ENCODE measurements around the gene RNF214. TPM values are rescaled to one million over a fixed set of nuclear protein-coding genes. Genes with fewer than 3 reads are reported as not detected.

RNF214 gene
- total and polyA plus RNA-seq, 2 of the 4 experiments (the other 2 are of a cell fraction): 7.9 to 14.8 TPM

DNA sequence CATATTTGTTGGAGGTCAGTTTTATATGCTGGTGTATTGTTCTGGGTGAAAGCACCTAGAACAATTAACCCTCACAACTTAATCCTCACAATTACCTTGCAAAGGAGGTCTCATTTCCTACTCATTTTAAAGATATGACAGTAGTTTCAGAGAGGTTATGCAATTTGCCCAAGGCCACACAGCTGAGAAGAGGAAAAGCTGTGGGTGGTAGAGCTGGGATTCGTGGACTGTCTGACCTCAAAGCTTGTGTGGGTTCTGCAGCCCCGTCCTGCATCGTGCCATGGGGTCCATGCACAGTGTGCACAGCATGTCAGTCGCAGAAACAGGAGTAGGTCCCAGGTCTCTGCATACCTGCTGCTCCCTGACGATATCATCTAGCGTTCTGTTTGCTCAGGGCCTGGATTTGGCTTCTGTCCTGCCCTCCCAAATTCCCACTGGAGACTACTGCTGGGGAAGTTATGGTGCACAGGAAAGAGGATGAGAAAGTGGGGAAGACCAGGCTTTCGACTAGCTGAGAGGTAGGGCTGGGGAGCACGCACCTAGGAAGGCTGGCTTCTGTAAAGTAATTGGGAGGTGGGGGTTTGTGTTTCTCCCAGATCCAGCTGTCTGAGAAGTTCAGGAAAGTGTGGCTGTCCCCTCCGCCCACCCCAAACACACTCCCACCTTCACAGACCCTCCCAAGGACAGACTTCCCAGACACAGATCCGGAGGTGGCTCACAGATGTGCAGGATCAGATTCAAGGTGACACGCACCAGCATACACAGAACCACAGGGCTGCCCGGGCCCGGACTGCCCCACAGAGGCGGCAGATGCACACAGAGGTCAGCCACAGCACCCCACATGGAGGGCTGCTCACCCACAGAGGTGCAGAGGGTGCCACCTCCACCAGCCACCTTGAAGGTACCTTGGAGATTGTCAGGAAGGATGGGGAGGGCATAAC is 81.6 kb downstream of the RNF214 start:
- Histone ChIP-seq H3K9me3 (ENCODE audit: control insufficient read depth, insufficient read depth, low read length) (no peaks in the 10 kb centered on the region), H3K14ac (replicated peaks; ENCODE audit: low read depth, low read length) (peak overlapping the region; percentile 68), H2AFZ (replicated peaks; ENCODE audit: low read length, poor library complexity) (peak overlapping the region; percentile 91), H3K56ac (ENCODE audit: extremely low read depth, insufficient read depth, low read length) (0 out of 2 replicates have a peak overlapping the region, but pooled peaks have one; percentile 12), H2BK15ac (ENCODE audit: low read depth, low read length) (no peak overlapping the region; the same call in 2 of the 3 replicates), H4K91ac (ENCODE audit: insufficient read depth, low read depth, low read length) (0 out of 2 replicates have a peak overlapping the region, but pooled peaks have one; percentile 40), H3K79me1 (ENCODE audit: low read depth in 1 of 2, low read length in 2 of 2) (peaks cover 29 to 53% of the 10 kb centered on the region in 2 experiments), H3K27ac (ENCODE audit: insufficient read depth, low read length) (no peak overlapping the region), H3K9ac (ENCODE audit: low read depth, low read length) (peak overlapping the region; percentile 65), H3K4ac (ENCODE audit: low read depth, low read length) (peak overlapping the region; percentile 69), H3K4me3 (ENCODE audit: insufficient read depth, low read depth, low read length) (peak overlapping the region; percentile 56), H2AK5ac (ENCODE audit: low read depth, low read length) (peak overlapping the region; percentile 87), H3K27me3 (ENCODE audit: control insufficient read depth, insufficient read depth, low read length) (no peaks in the 10 kb centered on the region), H3K4me1 (ENCODE audit: control insufficient read depth, insufficient read depth, low read length) (peaks cover 9% of the 10 kb centered on the region), H4K8ac (ENCODE audit: low read depth in 2 of 2, low read length in 2 of 2) (peak overlapping the region; percentile 42 to 49; a peak in 2 of 4 replicates), H3K23ac (ENCODE audit: low read depth, low read length) (peak overlapping the region; percentile 88), H2BK120ac (ENCODE audit: low read depth, low read length) (no peak overlapping the region; the same call in 1 of the 2 replicates), H3K36me3 (ENCODE audit: control insufficient read depth, insufficient read depth, low read length) (no peaks in the 10 kb centered on the region), H2BK20ac (ENCODE audit: low read depth, low read length) (no peak overlapping the region), H4K20me1 (ENCODE audit: insufficient read depth, low read length) (peaks cover 15% of the 10 kb centered on the region), H3K18ac (ENCODE audit: low read depth, low read length) (no peak overlapping the region), H4K5ac (ENCODE audit: low read depth, low read length) (no peak overlapping the region), H2AK9ac (replicated peaks; ENCODE audit: low read depth, low read length, poor library complexity) (peak overlapping the region; percentile 91), H3K9me1 (ENCODE audit: insufficient read depth, low read length) (peaks cover 9% of the 10 kb centered on the region; the same call in 1 of the 2 replicates), H2BK5ac (ENCODE audit: low read depth, low read length, poor library complexity, severe bottlenecking) (no peak overlapping the region), H3K4me2 (ENCODE audit: low read depth, low read length) (peak overlapping the region; percentile 99)
- BruUV-seq (replicated peaks): no TSS peak
- intact Hi-C loops (cut with micrococcal nuclease) (no loop called here), in situ Hi-C loops (cut with MboI; ENCODE audit: low sequenced_read_pairs) (no loop called here), dilution Hi-C loops (cut with HindIII; ENCODE audit: low sequenced_read_pairs, unreplicated experiment) (no loop called here)
- no peak for ATAC-seq (ENCODE audit: low read depth)
- WGBS, 2 experiments (ENCODE audit: extremely low coverage in 2 of 2, insufficient read length in 1 of 2): 83% methylated on average over 5 of the region's 14 CpGs; no CpG with 5 or more reads in 1 of the 2 experiments
- DNase-seq: no peak
- POLR2A ChIA-PET (ENCODE audit: unreplicated experiment): no interaction called here
- CTCF ChIA-PET: no interaction called here
- TF ChIP-seq MAZ (IDR thresholded peaks at IDR 0.05; ENCODE audit: borderline replicate concordance, low read depth, low read length): no peak
- TF ChIP-seq RFX5 (IDR thresholded peaks at IDR 0.05; ENCODE audit: low read depth, low read length): no peak
- no peak for TF ChIP-seq SMC3 (IDR thresholded peaks at IDR 0.05; ENCODE audit: low read depth, low read length)
- TF ChIP-seq NFE2L2 (IDR thresholded peaks at IDR 0.05; ENCODE audit: low read depth, low read length): no peak
- TF ChIP-seq FOS (IDR thresholded peaks at IDR 0.05; ENCODE audit: low read depth, low read length): no peak
